DOHH2 (cell line): ENCODE measurements around the gene SMURF1.

Experiments used
- EZH2phosphoT487 ChIP-seq: fragments of 200-600 bp; sonication (generic); IDR thresholded peaks from 2 replicates; pipeline ENCODE4 v1.6.1; 2017; ENCODE audit warnings: borderline replicate concordance, mild to moderate bottlenecking, antibody characterized with exemption, low read length, moderate library complexity, mixed read lengths
- TF ChIP-seq, protein P1 (sequence below): fragments of 200-600 bp; sonication (generic); IDR thresholded peaks from one replicate; pipeline ENCODE4 v1.5.1; 2014; ENCODE audit warnings: antibody characterized with exemption, mild to moderate bottlenecking, low read depth, low read length; ENCODE audit not compliant: poor library complexity, severe bottlenecking

GRCh38 chr7:99054781-99055180 is 89.1 kb downstream of the SMURF1 start:
- TF ChIP-seq, protein P1, sequence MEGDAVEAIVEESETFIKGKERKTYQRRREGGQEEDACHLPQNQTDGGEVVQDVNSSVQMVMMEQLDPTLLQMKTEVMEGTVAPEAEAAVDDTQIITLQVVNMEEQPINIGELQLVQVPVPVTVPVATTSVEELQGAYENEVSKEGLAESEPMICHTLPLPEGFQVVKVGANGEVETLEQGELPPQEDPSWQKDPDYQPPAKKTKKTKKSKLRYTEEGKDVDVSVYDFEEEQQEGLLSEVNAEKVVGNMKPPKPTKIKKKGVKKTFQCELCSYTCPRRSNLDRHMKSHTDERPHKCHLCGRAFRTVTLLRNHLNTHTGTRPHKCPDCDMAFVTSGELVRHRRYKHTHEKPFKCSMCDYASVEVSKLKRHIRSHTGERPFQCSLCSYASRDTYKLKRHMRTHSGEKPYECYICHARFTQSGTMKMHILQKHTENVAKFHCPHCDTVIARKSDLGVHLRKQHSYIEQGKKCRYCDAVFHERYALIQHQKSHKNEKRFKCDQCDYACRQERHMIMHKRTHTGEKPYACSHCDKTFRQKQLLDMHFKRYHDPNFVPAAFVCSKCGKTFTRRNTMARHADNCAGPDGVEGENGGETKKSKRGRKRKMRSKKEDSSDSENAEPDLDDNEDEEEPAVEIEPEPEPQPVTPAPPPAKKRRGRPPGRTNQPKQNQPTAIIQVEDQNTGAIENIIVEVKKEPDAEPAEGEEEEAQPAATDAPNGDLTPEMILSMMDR = no peak
- TF ChIP-seq EZH2phosphoT487 = no peak
